DND-41 (cell line): Measurements from ENCODE around the gene DDC.

ENCODE experiments used
- EZH2 ChIP-seq: IDR thresholded peaks from 3 replicates; pipeline ENCODE4 v1.6.1; 2012; ENCODE audit warnings: borderline replicate concordance, low read depth, mild to moderate bottlenecking, moderate library complexity, low read length, inconsistent platforms; ENCODE audit not compliant: severe bottlenecking
- TF ChIP-seq, protein P1 (sequence below): IDR thresholded peaks from 2 replicates; pipeline ENCODE4 v1.5.1; 2012; ENCODE audit warnings: borderline replicate concordance, low read length, moderate library complexity, mild to moderate bottlenecking; ENCODE audit not compliant: poor library complexity, severe bottlenecking; ENCODE audit errors: extremely low read depth

DNA sequence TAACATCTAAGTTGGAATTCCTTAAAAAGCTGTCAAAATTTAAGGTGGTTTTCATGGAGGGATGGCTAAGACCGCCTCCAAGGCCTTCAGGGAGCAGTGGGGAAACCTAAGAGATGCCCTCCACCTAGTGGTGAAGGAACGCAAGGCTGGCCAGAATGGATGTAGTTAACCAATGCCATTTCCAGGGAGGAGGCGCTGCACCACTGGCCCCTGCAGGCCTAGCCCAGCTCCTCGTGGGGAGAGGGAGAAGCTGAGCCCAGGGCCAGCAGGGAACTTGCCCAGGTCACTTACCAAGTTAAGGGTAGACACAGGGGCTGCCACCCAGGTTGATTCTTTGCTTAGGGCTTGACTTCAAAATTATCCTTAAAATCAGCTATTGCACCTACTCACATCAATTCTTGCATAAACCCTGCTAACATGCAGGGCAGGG, 147.1 kb downstream of the DDC start:
- TF ChIP-seq, protein P1, sequence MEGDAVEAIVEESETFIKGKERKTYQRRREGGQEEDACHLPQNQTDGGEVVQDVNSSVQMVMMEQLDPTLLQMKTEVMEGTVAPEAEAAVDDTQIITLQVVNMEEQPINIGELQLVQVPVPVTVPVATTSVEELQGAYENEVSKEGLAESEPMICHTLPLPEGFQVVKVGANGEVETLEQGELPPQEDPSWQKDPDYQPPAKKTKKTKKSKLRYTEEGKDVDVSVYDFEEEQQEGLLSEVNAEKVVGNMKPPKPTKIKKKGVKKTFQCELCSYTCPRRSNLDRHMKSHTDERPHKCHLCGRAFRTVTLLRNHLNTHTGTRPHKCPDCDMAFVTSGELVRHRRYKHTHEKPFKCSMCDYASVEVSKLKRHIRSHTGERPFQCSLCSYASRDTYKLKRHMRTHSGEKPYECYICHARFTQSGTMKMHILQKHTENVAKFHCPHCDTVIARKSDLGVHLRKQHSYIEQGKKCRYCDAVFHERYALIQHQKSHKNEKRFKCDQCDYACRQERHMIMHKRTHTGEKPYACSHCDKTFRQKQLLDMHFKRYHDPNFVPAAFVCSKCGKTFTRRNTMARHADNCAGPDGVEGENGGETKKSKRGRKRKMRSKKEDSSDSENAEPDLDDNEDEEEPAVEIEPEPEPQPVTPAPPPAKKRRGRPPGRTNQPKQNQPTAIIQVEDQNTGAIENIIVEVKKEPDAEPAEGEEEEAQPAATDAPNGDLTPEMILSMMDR = peak; percentile 94
- TF ChIP-seq EZH2 = no peak
